ENCODE measurements around the gene NDUFB8. TPM values are rescaled to one million over a fixed set of nuclear protein-coding genes. Genes with fewer than 3 reads are reported as not detected.

The NDUFB8 gene
- total and polyA plus RNA-seq, 10 of the 15 experiments (the other 5 are each of a cell fraction or from before 2014, with no cell fraction given), result 180 to 572 (median 382) TPM

DNA sequence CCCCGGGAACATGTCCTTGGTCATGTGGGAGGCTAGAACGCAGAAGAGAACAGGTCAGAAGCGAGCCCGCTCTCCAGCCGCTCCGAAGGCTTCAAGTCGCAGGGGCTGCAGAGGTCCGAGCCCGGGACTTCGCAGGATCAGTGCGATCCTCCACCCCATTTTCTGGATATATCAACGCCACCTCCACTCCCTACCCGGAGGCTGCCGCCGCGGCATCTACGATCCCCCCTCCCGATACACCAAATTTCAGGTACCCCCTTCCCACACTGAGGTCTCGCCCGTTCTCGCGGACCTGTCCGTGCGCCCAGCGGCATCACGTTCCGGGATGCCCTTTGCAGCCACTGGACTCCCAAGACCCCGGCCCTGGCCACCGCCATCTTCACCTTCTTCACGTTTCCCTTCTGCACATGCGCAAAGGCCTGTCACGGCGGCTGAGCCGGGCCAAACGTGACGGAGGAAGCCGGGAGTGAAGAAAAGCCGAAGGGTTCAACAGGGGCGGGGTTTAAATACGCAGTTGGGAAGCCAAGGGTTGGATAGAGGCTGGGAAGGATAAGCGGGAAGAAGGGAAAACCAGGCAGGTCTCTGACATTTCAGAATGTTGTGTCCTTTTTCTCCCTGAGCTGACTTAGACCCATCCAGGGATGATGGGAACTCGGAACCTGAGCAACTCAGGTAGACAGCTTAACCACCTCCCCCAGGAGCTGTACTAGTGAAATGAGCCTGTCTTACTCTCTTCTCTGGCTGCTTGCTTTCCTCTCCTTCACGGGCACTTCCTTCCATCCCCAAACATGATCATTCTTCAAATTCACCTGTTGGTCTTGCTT, at the start of gene NDUFB8 (continued):
- TF ChIP-seq PAX5 (IDR thresholded peaks at IDR 0.05; ENCODE audit: borderline replicate concordance, low read depth, low read length) (peak; percentile 81), RUNX3 (IDR thresholded peaks at IDR 0.05; ENCODE audit: low read length) (peak; percentile 21; the same call in 1 of the 2 replicates), POLR2AphosphoS2 (IDR thresholded peaks at IDR 0.05; ENCODE audit: low read depth, low read length) (peak; percentile 73), YY1 (IDR thresholded peaks at IDR 0.05; ENCODE audit: low read depth, low read length) (peak; percentile 96), EED (IDR thresholded peaks at IDR 0.05; ENCODE audit: low read depth) (peak; percentile 51; the same call in 1 of the 2 replicates), IRF4 (IDR thresholded peaks at IDR 0.05; ENCODE audit: low read depth, low read length) (0 out of 2 replicates have a peak, but pooled peaks have one; percentile 10), SUPT20H (IDR thresholded peaks at IDR 0.05; ENCODE audit: borderline replicate concordance, control insufficient read depth, low read depth, low read length) (no peak), NRF1 (conservative IDR thresholded peaks at IDR 0.05; ENCODE audit: low read depth, low read length) (peak; percentile 56), ZNF207 (IDR thresholded peaks at IDR 0.05; ENCODE audit: borderline replicate concordance) (no peak), NR2C1 (IDR thresholded peaks at IDR 0.05) (no peak), KDM1A (IDR thresholded peaks at IDR 0.05; ENCODE audit: borderline replicate concordance) (no peak), POLR2A (IDR thresholded peaks at IDR 0.05; ENCODE audit: low read depth, low read length) (peak; percentile 91), IKZF1 (conservative IDR thresholded peaks at IDR 0.05) (peak; percentile 75), SPI1 (IDR thresholded peaks at IDR 0.05; ENCODE audit: borderline replicate concordance, insufficient read depth, low read depth, low read length) (no peak), PML (IDR thresholded peaks at IDR 0.05; ENCODE audit: low read length) (peak; percentile 56; the same call in 1 of the 2 replicates), WRNIP1 (IDR thresholded peaks at IDR 0.05; ENCODE audit: borderline replicate concordance, low read depth, low read length) (no peak), CREM (IDR thresholded peaks at IDR 0.05; ENCODE audit: low read depth) (peak; percentile 88), SMC3 (IDR thresholded peaks at IDR 0.05; ENCODE audit: borderline replicate concordance, low read length) (no peak), CREB1 (IDR thresholded peaks at IDR 0.05; ENCODE audit: low read depth) (peak; percentile 89)
- TF ChIP-seq, protein P1, sequence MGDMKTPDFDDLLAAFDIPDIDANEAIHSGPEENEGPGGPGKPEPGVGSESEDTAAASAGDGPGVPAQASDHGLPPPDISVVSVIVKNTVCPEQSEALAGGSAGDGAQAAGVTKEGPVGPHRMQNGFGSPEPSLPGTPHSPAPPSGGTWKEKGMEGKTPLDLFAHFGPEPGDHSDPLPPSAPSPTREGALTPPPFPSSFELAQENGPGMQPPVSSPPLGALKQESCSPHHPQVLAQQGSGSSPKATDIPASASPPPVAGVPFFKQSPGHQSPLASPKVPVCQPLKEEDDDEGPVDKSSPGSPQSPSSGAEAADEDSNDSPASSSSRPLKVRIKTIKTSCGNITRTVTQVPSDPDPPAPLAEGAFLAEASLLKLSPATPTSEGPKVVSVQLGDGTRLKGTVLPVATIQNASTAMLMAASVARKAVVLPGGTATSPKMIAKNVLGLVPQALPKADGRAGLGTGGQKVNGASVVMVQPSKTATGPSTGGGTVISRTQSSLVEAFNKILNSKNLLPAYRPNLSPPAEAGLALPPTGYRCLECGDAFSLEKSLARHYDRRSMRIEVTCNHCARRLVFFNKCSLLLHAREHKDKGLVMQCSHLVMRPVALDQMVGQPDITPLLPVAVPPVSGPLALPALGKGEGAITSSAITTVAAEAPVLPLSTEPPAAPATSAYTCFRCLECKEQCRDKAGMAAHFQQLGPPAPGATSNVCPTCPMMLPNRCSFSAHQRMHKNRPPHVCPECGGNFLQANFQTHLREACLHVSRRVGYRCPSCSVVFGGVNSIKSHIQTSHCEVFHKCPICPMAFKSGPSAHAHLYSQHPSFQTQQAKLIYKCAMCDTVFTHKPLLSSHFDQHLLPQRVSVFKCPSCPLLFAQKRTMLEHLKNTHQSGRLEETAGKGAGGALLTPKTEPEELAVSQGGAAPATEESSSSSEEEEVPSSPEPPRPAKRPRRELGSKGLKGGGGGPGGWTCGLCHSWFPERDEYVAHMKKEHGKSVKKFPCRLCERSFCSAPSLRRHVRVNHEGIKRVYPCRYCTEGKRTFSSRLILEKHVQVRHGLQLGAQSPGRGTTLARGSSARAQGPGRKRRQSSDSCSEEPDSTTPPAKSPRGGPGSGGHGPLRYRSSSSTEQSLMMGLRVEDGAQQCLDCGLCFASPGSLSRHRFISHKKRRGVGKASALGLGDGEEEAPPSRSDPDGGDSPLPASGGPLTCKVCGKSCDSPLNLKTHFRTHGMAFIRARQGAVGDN (IDR thresholded peaks at IDR 0.05), result peak; percentile 72
- TF ChIP-seq, protein P2, sequence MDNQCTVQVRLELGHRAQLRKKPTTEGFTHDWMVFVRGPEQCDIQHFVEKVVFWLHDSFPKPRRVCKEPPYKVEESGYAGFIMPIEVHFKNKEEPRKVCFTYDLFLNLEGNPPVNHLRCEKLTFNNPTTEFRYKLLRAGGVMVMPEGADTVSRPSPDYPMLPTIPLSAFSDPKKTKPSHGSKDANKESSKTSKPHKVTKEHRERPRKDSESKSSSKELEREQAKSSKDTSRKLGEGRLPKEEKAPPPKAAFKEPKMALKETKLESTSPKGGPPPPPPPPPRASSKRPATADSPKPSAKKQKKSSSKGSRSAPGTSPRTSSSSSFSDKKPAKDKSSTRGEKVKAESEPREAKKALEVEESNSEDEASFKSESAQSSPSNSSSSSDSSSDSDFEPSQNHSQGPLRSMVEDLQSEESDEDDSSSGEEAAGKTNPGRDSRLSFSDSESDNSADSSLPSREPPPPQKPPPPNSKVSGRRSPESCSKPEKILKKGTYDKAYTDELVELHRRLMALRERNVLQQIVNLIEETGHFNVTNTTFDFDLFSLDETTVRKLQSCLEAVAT (IDR thresholded peaks at IDR 0.05), result 0 out of 2 replicates have a peak, but pooled peaks have one; percentile 48
- TF ChIP-seq, protein P3, sequence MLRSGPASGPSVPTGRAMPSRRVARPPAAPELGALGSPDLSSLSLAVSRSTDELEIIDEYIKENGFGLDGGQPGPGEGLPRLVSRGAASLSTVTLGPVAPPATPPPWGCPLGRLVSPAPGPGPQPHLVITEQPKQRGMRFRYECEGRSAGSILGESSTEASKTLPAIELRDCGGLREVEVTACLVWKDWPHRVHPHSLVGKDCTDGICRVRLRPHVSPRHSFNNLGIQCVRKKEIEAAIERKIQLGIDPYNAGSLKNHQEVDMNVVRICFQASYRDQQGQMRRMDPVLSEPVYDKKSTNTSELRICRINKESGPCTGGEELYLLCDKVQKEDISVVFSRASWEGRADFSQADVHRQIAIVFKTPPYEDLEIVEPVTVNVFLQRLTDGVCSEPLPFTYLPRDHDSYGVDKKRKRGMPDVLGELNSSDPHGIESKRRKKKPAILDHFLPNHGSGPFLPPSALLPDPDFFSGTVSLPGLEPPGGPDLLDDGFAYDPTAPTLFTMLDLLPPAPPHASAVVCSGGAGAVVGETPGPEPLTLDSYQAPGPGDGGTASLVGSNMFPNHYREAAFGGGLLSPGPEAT (IDR thresholded peaks at IDR 0.05; ENCODE audit: low read depth), result 0 out of 2 replicates have a peak, but pooled peaks have one; percentile 66

Data from GM12878 (cell line).